ENCODE data around the gene IL27RA.
"Not testable (repeated sequence)": the region's sequence is repeated elsewhere in the genome, so short reads cannot be mapped to it uniquely, and the experiment has no call there.

DNA sequence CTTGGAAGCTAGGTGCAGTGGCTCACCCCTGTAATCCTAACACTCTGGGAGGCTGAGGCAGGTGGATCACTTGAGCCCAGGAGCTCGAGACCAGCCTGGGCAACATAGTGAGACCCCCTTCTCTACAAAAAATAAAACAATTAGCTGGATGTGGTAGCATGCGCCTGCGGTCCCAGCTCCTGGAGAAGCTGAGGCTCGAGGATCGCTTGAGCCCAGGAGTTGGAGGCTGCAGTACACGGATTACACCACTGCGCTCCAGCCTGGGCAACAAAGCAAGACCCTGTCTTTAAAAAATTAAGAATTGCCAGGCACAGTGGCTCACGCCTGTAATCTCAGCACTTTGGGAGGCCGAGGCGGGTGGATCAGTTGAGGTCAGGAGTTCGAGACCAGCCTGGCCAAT, 19.4 kb downstream of the IL27RA start:
- TF ChIP-seq CTCF, POLR2A (IDR thresholded peaks at IDR 0.05): not testable (repeated sequence)
